HepG2 (cell line): ENCODE measurements around the gene ATXN7L2. TPM values are rescaled to one million over a fixed set of nuclear protein-coding genes. Genes with fewer than 3 reads are reported as not detected.

ENCODE experiments used
- CEBPB ChIP-seq: IDR thresholded peaks from 2 replicates; pipeline ENCODE4 v1.6.1; 2011; ENCODE audit warnings: low read depth, low read length, improper control_type of control experiment, borderline replicate concordance
- TOE1 ChIP-seq: sonication (generic); formaldehyde crosslinking; IDR thresholded peaks from 2 replicates; pipeline ENCODE4 v1.4.0; 2020; ENCODE audit warnings: mild to moderate bottlenecking, missing genetic modification reagents
- ZBTB4 ChIP-seq: sonication (generic); formaldehyde crosslinking; IDR thresholded peaks from 2 replicates; pipeline ENCODE4 v1.4.0; 2020; ENCODE audit warnings: missing genetic modification reagents, mild to moderate bottlenecking, borderline replicate concordance
- ZMYM3 ChIP-seq: sonication (generic); formaldehyde crosslinking; IDR thresholded peaks from 2 replicates; pipeline ENCODE4 v1.5.1; 2020; ENCODE audit warnings: mild to moderate bottlenecking, missing genetic modification reagents
- ZNF280B ChIP-seq: sonication (generic); formaldehyde crosslinking; IDR thresholded peaks from 2 replicates; pipeline ENCODE4 v1.5.0; 2020; ENCODE audit warnings: missing genetic modification reagents, mild to moderate bottlenecking, borderline replicate concordance
- ZNF296 ChIP-seq: sonication (generic); formaldehyde crosslinking; conservative IDR thresholded peaks from 2 replicates; pipeline ENCODE4 v1.5.0; 2020; ENCODE audit warnings: mild to moderate bottlenecking, missing genetic modification reagents
- ZNF569 ChIP-seq: sonication (generic); formaldehyde crosslinking; IDR thresholded peaks from 2 replicates; pipeline ENCODE4 v1.5.0; 2020; ENCODE audit warnings: mild to moderate bottlenecking, missing genetic modification reagents, moderate library complexity, borderline replicate concordance
- ZSCAN5A ChIP-seq: sonication (generic); formaldehyde crosslinking; IDR thresholded peaks from 2 replicates; pipeline ENCODE4 v1.8.0; 2022; ENCODE audit warnings: mild to moderate bottlenecking, missing genetic modification reagents, borderline replicate concordance
- polyA plus RNA-seq, 8 experiments: library from polyadenylated mRNA; depleted of rRNA in 3 of 8; stranded (reverse) in 7 of 8; unstranded in 1 of 8; fragments of >200 nt; fragmentation: Illumina TruSeq in 4 of 8; extraction: Trizol in 4 of 8; gene quantifications; 2 replicates each; pipeline versions ENCODE4 v1.2.1 to v1.2.3, GENCODE V29; 2011 to 2016; ENCODE audit warnings: low read depth in 4 of 8, missing spikeins in 1 of 8, mixed read lengths in 1 of 8; ENCODE audit not compliant: insufficient read depth in 1 of 8
- total RNA-seq, 5 experiments: library from RNA; depleted of rRNA; stranded (reverse); fragments of >200 nt; fragmentation: Illumina TruSeq; extraction: Trizol; gene quantifications; 2 replicates each; pipeline ENCODE4 v1.2.3, GENCODE V29; 2016; ENCODE audit warnings: low read depth in 1 of 5
- TF ChIP-seq, protein P1 (sequence below): sonication (generic); formaldehyde crosslinking; IDR thresholded peaks from 2 replicates; pipeline ENCODE4 v1.4.0; 2020; ENCODE audit warnings: missing genetic modification reagents, borderline replicate concordance
- TF ChIP-seq, protein P2 (sequence below): IDR thresholded peaks from 2 replicates; pipeline ENCODE4 v1.6.1; 2012; ENCODE audit warnings: low read depth, low read length, improper control_type of control experiment
- TF ChIP-seq, protein P3 (sequence below): sonication (generic); formaldehyde crosslinking; IDR thresholded peaks from 2 replicates; pipeline ENCODE4 v1.5.1; 2020; ENCODE audit warnings: mild to moderate bottlenecking, missing genetic modification reagents, moderate library complexity

Gene ATXN7L2
- total and polyA plus RNA-seq, 2 of the 13 experiments (the other 11 are each of a cell fraction or from before 2014, with no cell fraction given): 2.7 to 2.8 TPM

DNA sequence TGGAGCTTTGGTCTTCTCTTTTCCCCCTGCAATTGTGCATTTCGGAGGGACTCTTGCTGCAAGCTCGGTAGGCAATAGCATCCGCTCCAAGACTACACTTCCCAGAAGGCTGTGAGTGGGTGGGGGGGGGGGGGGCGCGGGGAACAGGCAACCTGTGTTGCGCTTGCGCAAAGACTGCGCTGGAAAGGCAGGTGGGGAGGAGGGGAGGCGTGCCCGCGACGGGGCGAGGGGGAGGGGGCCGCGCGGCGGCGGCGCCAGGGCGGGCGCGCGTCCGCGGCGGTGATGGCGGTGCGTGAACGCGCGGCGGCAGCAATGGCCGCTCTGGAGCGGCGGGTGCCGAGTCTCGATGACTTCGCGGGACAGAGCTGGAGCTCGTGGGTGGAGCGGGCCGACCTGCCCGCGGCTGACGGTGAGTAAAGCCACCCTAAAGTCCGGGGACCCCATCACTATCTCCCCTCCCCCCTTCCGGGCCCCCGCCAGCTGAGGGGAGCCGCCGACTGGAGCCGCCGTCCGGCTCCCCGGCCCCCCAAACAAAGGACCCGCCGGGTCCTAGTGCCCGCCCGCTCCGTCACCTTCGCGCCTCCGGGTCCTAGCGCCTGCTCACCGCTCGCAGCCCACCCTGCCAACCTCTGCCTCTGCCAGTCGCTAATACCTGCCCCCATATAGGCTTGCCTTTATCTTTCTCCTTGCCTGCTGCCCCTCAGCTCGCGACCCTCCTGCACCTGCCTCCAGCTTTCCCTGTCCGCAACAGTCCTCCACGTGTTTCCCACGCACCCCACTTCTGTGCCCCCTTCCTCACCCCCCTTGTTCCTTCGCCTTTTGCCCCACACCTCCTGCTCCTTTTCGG lies at the start of gene ATXN7L2 (continued):
- TF ChIP-seq, protein P1, sequence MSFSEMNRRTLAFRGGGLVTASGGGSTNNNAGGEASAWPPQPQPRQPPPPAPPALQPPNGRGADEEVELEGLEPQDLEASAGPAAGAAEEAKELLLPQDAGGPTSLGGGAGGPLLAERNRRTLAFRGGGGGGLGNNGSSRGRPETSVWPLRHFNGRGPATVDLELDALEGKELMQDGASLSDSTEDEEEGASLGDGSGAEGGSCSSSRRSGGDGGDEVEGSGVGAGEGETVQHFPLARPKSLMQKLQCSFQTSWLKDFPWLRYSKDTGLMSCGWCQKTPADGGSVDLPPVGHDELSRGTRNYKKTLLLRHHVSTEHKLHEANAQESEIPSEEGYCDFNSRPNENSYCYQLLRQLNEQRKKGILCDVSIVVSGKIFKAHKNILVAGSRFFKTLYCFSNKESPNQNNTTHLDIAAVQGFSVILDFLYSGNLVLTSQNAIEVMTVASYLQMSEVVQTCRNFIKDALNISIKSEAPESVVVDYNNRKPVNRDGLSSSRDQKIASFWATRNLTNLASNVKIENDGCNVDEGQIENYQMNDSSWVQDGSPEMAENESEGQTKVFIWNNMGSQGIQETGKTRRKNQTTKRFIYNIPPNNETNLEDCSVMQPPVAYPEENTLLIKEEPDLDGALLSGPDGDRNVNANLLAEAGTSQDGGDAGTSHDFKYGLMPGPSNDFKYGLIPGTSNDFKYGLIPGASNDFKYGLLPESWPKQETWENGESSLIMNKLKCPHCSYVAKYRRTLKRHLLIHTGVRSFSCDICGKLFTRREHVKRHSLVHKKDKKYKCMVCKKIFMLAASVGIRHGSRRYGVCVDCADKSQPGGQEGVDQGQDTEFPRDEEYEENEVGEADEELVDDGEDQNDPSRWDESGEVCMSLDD (CRISPR knock-in tag): peak; percentile 96; the same call in 1 of the 2 replicates
- TF ChIP-seq, protein P2, sequence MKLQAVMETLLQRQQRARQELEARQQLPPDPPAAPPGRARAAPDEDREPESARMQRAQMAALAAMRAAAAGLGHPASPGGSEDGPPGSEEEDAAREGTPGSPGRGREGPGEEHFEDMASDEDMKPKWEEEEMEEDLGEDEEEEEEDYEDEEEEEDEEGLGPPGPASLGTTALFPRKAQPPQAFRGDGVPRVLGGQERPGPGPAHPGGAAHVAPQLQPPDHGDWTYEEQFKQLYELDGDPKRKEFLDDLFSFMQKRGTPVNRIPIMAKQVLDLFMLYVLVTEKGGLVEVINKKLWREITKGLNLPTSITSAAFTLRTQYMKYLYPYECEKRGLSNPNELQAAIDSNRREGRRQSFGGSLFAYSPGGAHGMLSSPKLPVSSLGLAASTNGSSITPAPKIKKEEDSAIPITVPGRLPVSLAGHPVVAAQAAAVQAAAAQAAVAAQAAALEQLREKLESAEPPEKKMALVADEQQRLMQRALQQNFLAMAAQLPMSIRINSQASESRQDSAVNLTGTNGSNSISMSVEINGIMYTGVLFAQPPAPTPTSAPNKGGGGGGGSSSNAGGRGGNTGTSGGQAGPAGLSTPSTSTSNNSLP: no peak
- TF ChIP-seq ZMYM3: peak; percentile 97
- TF ChIP-seq TOE1 (CRISPR knock-in tag): no peak
- no peak for TF ChIP-seq ZSCAN5A (CRISPR knock-in tag)
- no peak for TF ChIP-seq ZNF296
- no peak for TF ChIP-seq ZNF569 (CRISPR knock-in tag)
- TF ChIP-seq CEBPB: no peak
- no peak for TF ChIP-seq ZBTB4 (CRISPR knock-in tag)
- TF ChIP-seq, protein P3, sequence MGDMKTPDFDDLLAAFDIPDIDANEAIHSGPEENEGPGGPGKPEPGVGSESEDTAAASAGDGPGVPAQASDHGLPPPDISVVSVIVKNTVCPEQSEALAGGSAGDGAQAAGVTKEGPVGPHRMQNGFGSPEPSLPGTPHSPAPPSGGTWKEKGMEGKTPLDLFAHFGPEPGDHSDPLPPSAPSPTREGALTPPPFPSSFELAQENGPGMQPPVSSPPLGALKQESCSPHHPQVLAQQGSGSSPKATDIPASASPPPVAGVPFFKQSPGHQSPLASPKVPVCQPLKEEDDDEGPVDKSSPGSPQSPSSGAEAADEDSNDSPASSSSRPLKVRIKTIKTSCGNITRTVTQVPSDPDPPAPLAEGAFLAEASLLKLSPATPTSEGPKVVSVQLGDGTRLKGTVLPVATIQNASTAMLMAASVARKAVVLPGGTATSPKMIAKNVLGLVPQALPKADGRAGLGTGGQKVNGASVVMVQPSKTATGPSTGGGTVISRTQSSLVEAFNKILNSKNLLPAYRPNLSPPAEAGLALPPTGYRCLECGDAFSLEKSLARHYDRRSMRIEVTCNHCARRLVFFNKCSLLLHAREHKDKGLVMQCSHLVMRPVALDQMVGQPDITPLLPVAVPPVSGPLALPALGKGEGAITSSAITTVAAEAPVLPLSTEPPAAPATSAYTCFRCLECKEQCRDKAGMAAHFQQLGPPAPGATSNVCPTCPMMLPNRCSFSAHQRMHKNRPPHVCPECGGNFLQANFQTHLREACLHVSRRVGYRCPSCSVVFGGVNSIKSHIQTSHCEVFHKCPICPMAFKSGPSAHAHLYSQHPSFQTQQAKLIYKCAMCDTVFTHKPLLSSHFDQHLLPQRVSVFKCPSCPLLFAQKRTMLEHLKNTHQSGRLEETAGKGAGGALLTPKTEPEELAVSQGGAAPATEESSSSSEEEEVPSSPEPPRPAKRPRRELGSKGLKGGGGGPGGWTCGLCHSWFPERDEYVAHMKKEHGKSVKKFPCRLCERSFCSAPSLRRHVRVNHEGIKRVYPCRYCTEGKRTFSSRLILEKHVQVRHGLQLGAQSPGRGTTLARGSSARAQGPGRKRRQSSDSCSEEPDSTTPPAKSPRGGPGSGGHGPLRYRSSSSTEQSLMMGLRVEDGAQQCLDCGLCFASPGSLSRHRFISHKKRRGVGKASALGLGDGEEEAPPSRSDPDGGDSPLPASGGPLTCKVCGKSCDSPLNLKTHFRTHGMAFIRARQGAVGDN (CRISPR knock-in tag): peak; percentile 71
- peak; percentile 78; the same call in 1 of the 2 replicates for TF ChIP-seq ZNF280B (CRISPR knock-in tag)
